Endodermal cell (in vitro differentiated cells): ENCODE data around the gene CBX2. TPM values are rescaled to one million over a fixed set of nuclear protein-coding genes. Genes with fewer than 3 reads are reported as not detected.

ENCODE experiments used
- DNase-seq: peaks from one replicate; pipeline ENCODE4 v3.0.0-alpha.2; 2017
- H3K27ac ChIP-seq: 2 replicates; pipeline ENCODE4 v1.5.1; 2013; ENCODE audit warnings: mild to moderate bottlenecking, low read depth, low read length, moderate library complexity
- H3K27me3 ChIP-seq: 2 replicates; pipeline ENCODE4 v1.6.1; 2013; ENCODE audit warnings: mild to moderate bottlenecking, low read length, moderate library complexity; ENCODE audit not compliant: insufficient read depth, control insufficient read depth, poor library complexity, severe bottlenecking
- H3K36me3 ChIP-seq: 2 replicates; pipeline ENCODE4 v1.7.0; 2013; ENCODE audit warnings: mild to moderate bottlenecking, low read length, moderate library complexity; ENCODE audit not compliant: control insufficient read depth, insufficient read depth
- H3K4me1 ChIP-seq: one replicate; pipeline ENCODE4 v1.7.0; 2013; ENCODE audit warnings: low read length; ENCODE audit not compliant: control insufficient read depth, insufficient read depth
- H3K4me3 ChIP-seq: 2 replicates; pipeline ENCODE4 v1.5.1; 2013; ENCODE audit warnings: mild to moderate bottlenecking, low read length, moderate library complexity
- H3K9ac ChIP-seq: 2 replicates; pipeline ENCODE4 v1.6.1; 2013; ENCODE audit warnings: mild to moderate bottlenecking, low read length, moderate library complexity; ENCODE audit not compliant: poor library complexity, severe bottlenecking; ENCODE audit errors: extremely low read depth
- H3K9me3 ChIP-seq: 2 replicates; pipeline ENCODE4 v1.6.1; 2013; ENCODE audit warnings: mild to moderate bottlenecking, low read length, moderate library complexity; ENCODE audit not compliant: control insufficient read depth
- H3K27ac Mint-ChIP-seq: 2 replicates; pipeline ENCODE4 v1.8.0; 2020; ENCODE audit warnings: mixed read lengths
- H3K27me3 Mint-ChIP-seq: 2 replicates; pipeline ENCODE4 v1.8.0; 2021; ENCODE audit warnings: mild to moderate bottlenecking, mixed read lengths; ENCODE audit not compliant: insufficient read depth
- H3K36me3 Mint-ChIP-seq: 2 replicates; pipeline ENCODE4 v1.8.0; 2020; ENCODE audit warnings: low read depth, mixed read lengths
- H3K4me1 Mint-ChIP-seq: 2 replicates; pipeline ENCODE4 v1.8.0; 2020; ENCODE audit warnings: mixed read lengths
- H3K4me3 Mint-ChIP-seq: 2 replicates; pipeline ENCODE4 v1.8.0; 2020; ENCODE audit warnings: mild to moderate bottlenecking, moderate library complexity, mixed read lengths
- H3K9me3 Mint-ChIP-seq: 2 replicates; pipeline ENCODE4 v1.8.0; 2020; ENCODE audit warnings: mild to moderate bottlenecking, mixed read lengths
- WGBS, 2 experiments: methylation state at CpG; one replicate each; pipeline versions ENCODE4 v1.1.5 to v1.1.7; 2013; ENCODE audit warnings: missing lambda C conversion rate in 2 of 2, mixed read lengths in 1 of 2; ENCODE audit not compliant: insufficient coverage in 1 of 2, insufficient read length in 1 of 2; 5-methylcytosine and 5-hydroxymethylcytosine counted together
- total RNA-seq, 2 donors: library from RNA; stranded (reverse); fragmentation: NEBNext Ultra II Directional in 1 of 2; extraction: Animal tissue kit (Norgen Biotek cat#: 25700) in 1 of 2; gene quantifications; 2 replicates in 1 of 2; 3 replicates in 1 of 2; pipeline ENCODE4 v1.2.1, GENCODE V29; 2021
- TF ChIP-seq, protein P1 (sequence below): fragments of 200-600 bp; sonication (generic); conservative IDR thresholded peaks from 2 replicates; pipeline ENCODE4 v1.5.0; 2021; ENCODE audit warnings: antibody characterized with exemption, mild to moderate bottlenecking

CBX2 gene
- total RNA-seq, 2 donors from 2014 or later = 75.0 to 78.6 TPM

DNA sequence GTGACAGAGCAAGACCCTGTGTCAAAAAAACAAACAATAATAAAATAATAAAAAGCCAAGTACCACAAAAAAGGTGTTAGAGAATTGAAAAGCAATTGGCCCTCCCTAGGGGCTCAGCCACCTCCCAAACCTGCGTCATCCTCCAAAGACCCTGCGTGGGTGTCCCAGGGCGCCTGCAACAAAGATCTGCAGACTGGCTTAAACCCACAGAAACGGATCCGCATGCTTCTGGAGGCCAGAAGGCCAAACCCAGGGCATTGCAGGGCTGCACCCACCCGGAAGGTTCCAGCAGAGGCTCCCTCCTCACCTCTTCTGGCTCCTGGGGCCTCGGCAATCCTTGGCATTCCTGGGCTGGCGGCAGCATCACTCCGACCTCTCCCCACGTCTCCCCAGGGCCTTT is 45.7 kb upstream of the CBX2 start:
- TF ChIP-seq, protein P1, sequence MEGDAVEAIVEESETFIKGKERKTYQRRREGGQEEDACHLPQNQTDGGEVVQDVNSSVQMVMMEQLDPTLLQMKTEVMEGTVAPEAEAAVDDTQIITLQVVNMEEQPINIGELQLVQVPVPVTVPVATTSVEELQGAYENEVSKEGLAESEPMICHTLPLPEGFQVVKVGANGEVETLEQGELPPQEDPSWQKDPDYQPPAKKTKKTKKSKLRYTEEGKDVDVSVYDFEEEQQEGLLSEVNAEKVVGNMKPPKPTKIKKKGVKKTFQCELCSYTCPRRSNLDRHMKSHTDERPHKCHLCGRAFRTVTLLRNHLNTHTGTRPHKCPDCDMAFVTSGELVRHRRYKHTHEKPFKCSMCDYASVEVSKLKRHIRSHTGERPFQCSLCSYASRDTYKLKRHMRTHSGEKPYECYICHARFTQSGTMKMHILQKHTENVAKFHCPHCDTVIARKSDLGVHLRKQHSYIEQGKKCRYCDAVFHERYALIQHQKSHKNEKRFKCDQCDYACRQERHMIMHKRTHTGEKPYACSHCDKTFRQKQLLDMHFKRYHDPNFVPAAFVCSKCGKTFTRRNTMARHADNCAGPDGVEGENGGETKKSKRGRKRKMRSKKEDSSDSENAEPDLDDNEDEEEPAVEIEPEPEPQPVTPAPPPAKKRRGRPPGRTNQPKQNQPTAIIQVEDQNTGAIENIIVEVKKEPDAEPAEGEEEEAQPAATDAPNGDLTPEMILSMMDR = no peak
- Mint-ChIP-seq H3K9me3 (no peaks in the 10 kb centered on the region), H3K27ac (no peak overlapping the region), H3K4me3 (no peak overlapping the region), H3K4me1 (peaks cover 5% of the 10 kb centered on the region), H3K36me3 (no peaks in the 10 kb centered on the region), H3K27me3 (peaks cover 1% of the 10 kb centered on the region)
- no peak overlapping the region for H3K9ac ChIP-seq
- H3K4me3 ChIP-seq = no peak overlapping the region
- whole genome bisulfite sequencing, 2 experiments = 86 to 100% methylated on average over 3 to 10 of the region's 10 CpGs
- H3K27me3 ChIP-seq = no peaks in the 10 kb centered on the region
- H3K36me3 ChIP-seq = no peaks in the 10 kb centered on the region
- no peaks in the 10 kb centered on the region for H3K9me3 ChIP-seq
- no peak for DNase-seq
- H3K27ac ChIP-seq = no peak overlapping the region
- no peaks in the 10 kb centered on the region for H3K4me1 ChIP-seq

DNA sequence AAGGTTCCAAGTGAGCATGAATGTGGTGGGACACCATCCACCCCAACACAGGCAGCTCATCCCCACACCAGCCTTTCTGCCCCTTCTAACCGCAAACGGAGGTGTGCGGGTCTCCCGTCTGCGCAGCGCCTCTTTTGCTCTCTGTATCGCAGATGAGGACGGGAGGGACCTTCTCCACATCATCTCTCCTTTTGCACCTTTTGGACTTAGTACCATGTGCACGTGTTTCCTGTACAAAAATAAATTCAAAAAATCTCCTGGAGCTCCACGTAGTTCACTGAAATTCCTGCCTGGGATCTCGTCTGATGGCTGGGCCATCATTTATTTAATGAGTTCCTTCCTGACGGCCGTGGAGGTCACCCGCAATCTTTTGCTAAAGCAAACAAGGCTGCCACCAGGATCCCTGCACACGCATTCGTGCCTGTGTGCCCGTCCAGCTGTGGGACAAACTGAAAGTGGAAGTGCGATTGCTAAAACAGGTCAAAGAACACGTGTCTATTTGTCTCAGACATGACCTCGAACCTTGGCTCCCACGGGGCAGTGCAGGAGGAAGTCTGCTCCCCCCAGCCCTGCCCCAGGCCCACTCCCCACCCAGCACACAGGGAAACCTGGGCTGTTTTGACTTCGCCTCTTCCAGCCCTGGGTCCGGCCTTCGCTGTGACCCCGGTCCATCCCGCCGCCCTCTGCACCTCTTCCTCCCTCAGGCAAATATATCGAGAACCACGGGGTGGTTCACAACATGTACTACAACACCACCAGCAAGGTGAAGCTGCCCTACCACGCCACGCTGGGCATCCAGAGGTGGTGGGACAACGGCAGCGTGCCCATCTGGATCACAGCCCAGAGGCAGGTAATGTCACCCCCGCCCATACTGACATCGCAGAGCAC is 44.9 kb upstream of the CBX2 start:
- Mint-ChIP-seq H3K4me3 (no peak overlapping the region), H3K9me3 (no peaks in the 10 kb centered on the region), H3K27me3 (peaks cover 1% of the 10 kb centered on the region), H3K4me1 (peaks cover 3% of the 10 kb centered on the region), H3K36me3 (no peaks in the 10 kb centered on the region), H3K27ac (no peak overlapping the region)
- H3K9me3 ChIP-seq = no peaks in the 10 kb centered on the region
- no peak overlapping the region for H3K27ac ChIP-seq
- no peaks in the 10 kb centered on the region for H3K4me1 ChIP-seq
- H3K9ac ChIP-seq = no peak overlapping the region
- 87 to 91% methylated on average over 27 to 35 of the region's 35 CpGs for WGBS, 2 experiments
- TF ChIP-seq, protein P1 = no peak
- DNase-seq = no peak
- H3K4me3 ChIP-seq = no peak overlapping the region
- H3K27me3 ChIP-seq = no peaks in the 10 kb centered on the region
- H3K36me3 ChIP-seq = no peaks in the 10 kb centered on the region

DNA sequence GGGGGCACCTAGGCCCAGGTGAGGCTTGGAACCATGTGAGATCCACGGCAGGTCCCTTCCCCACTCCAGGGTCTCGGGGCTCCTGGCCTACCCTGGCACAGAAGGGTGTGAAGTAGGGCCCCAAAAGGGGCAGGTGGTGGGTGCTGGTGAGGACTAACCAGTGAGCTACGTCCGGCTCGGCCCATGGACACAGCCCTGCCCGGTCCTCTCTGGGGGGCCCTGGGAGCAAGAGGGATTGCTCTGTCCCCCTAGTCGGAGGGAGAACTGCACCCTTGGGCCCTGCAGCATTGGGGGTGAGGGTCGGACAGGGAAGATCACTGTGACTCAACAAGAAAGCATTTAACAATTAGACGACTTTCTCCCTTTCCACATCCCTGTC is 44.3 kb upstream of the CBX2 start:
- H3K27me3 ChIP-seq = no peaks in the 10 kb centered on the region
- Mint-ChIP-seq H3K27me3 (peaks cover 1% of the 10 kb centered on the region), H3K36me3 (no peaks in the 10 kb centered on the region), H3K27ac (no peak overlapping the region), H3K9me3 (no peaks in the 10 kb centered on the region), H3K4me1 (no peaks in the 10 kb centered on the region), H3K4me3 (no peak overlapping the region)
- no peak overlapping the region for H3K9ac ChIP-seq
- no peak overlapping the region for H3K27ac ChIP-seq
- WGBS, 2 experiments = 84 to 100% methylated on average over 6 to 9 of the region's 9 CpGs
- H3K36me3 ChIP-seq = no peaks in the 10 kb centered on the region
- no peak for DNase-seq
- H3K4me3 ChIP-seq = no peak overlapping the region
- TF ChIP-seq, protein P1 = no peak
- no peaks in the 10 kb centered on the region for H3K9me3 ChIP-seq
- no peaks in the 10 kb centered on the region for H3K4me1 ChIP-seq
